GM04504 (cell line): Measurements from ENCODE around the gene POLR1A.

Source experiments
- DNase-seq: peaks from one replicate; pipeline ENCODE4 v3.0.0-alpha.2; 2012; ENCODE audit warnings: low read depth

POLR1A gene

GRCh38 chr2:86021396-86022378 lies 84.0 kb downstream of the POLR1A start:
- DNase-seq = no peak

- DNase-seq = no peak
Measured at GRCh38 chr2:86020984-86021383, 84.7 kb downstream of the POLR1A start.

GRCh38 chr2:86019121-86019520 lies 86.6 kb downstream of the POLR1A start:
- DNase-seq = no peak

GRCh38 chr2:86017901-86018896 lies 87.5 kb downstream of the POLR1A start:
- no peak for DNase-seq

GRCh38 chr2:86016581-86016980 lies 89.1 kb downstream of the POLR1A start:
- DNase-seq = no peak

- no peak for DNase-seq
Measured at GRCh38 chr2:86015699-86016098, 90.0 kb downstream of the POLR1A start.

- DNase-seq = no peak
Measured at GRCh38 chr2:86015006-86015405, 90.7 kb downstream of the POLR1A start.

GRCh38 chr2:86014493-86014892 lies 91.2 kb downstream of the POLR1A start:
- DNase-seq = no peak

DNA sequence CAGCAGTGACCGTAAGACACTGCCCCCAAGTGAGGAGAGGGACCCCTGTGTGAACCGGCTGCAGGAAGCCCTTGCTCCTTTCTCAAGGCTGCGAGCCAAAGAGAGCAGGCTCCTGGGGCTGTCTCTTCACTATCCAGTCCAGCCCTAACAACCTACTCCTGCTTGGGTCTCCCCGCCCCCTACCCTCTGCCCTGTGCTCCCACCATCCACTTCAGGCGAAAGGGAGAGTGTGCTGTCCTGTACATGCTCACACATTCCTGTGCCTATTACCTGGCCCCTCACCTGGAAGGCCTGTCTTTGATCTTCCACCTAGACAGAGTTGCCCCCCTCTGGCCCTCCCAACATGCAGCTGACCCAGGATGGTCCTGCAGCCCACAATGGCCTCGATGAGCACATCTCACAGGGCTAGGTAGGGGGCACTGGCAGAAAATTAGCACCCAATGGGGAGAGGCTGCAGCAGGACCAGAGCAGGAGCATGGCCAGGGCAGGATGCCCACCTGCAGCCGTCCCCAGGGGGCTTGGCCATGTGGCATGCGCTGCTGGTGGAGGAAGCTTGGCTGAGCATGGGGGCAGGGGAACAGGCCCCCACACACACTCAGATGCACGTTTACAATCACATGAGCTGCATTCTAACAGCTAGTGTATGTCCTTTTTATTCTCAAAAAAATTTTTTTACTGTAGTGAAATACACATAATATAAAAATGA lies 93.5 kb downstream of the POLR1A start:
- DNase-seq = no peak

DNA sequence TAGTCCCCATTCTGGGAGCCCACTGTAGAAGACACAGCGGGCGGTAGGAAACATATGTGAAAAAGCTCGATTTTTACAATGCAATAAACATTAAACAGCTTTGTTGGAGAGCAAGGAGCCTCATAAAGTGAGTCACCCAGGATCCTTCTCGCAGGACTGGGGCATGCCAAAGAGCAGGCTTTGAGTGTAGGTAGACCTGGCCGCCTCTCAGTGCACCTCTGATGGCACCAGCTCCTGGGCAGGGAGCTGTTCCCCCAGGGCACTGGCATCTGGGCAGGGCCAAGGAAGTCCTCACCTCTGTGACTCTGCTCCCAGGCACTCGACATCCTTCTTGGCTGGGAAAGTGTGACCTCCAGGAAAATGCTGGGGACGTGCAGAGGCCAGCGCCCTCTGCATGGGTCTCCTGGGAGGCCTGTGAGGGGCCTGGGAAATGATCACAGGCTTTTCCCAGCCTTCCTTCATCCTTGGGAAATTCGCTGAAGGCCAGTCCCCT lies 94.2 kb downstream of the POLR1A start:
- DNase-seq = no peak

- no peak for DNase-seq
Measured at GRCh38 chr2:86010083-86010482, 95.6 kb downstream of the POLR1A start.

GRCh38 chr2:86006524-86006923 lies 99.2 kb downstream of the POLR1A start:
- DNase-seq = no peak

DNA sequence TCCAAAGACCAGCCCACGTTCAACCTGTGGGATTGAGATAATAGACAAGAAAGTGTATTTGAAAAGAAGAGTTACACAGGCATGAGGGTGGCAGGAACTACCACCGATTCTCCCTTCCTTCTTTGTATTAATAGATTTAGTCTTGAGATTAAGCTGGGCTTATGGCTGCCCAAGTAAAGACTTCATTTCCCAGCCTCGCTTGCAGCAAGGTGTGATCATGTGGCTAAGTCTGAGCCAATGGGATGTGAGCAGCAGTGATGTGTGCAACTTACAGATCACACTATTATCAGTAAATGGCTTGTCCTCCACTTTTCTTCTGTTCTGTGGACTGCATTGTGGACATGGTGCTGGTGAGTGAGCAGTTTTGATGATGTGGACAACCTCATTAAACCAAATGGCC lies 101.7 kb downstream of the POLR1A start:
- DNase-seq = no peak

GRCh38 chr2:86003104-86003503 lies 102.6 kb downstream of the POLR1A start:
- no peak for DNase-seq

GRCh38 chr2:86002375-86002774 lies 103.3 kb downstream of the POLR1A start:
- no peak for DNase-seq

- DNase-seq = no peak
Measured at GRCh38 chr2:86001326-86001725, 104.4 kb downstream of the POLR1A start.

DNA sequence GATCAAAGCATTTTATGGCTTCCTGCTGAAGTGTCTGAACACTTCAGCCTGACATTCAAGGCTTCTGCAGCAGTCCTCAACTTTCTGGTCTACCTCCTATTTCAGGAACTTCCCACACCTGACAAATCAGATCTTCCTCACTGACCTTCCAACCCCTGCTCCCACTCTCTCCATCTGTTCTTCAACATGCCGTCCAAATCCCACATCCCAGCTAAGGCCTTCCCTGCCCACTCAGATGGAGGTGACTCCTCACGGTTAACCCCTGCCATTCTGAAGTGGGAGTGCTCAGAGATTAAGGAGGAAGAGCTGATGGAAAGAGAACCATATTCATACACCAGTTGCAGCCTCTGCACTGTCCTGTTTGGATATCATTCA lies 104.8 kb downstream of the POLR1A start:
- no peak for DNase-seq

GRCh38 chr2:86000131-86000937 lies 105.4 kb downstream of the POLR1A start:
- DNase-seq = no peak

DNA sequence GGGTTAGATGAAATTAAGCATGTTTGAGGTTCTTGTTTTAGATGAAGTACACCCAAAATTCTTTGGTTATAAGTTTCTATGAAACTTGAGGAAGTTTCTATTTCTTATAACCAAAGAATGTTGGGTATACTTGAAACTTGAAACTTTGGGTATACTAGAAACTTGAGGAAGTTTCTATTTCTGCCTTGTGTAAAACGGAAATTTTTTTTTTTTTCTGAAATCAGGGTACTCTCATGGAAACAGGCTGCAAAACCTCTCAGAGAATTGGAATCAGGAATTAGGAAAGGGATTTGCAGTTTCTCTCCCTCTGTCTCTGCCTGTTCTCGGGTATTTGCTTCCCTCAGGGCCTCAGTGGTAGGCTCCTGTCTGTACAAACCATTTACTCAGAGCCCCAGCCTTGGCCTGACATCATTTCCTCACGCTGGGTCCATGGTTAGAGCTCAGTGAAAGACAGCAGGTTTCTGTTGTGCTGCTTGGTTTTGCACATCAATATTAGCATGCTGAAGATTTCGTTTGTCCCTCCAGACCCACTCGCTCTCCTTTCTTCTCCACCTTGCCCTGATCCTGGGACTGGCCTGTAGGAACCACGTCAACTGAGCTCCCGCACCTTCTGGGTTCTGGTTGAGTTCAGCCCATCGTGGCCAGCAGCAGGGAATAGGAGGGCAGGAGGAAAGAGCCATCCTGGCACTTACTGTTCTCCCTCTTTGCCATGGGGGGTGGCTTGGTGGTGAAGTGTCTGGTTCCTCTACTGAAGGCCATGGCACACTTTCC lies 106.4 kb downstream of the POLR1A start:
- no peak for DNase-seq
